GOT3 (cell line): ENCODE results near the gene RAB36.

ENCODE experiments used
- DNase-seq: peaks from one replicate; lab custom pipeline; 2025; ENCODE audit warnings: mixed read lengths; lab: John Stamatoyannopoulos, UW

Gene RAB36

DNA sequence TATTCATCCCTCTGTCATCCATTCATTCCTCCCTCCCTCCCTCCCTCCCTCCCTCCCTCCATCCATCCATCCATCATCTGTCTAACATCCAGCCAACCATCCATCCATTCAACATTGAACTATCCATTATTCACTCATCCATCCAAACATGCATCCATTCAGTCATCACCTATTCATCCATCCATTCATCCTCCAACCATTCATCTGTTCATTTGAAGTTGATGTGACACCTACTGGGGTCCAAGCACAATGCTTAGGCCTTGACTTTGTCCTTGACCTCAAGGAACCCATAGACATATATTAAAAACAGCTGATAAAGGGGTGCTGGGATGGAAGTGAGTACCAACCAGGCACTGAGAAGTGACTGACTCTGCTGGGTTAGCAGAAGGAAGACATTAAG, 61.6 kb downstream of the RAB36 start:
- no peak for DNase-seq

DNA sequence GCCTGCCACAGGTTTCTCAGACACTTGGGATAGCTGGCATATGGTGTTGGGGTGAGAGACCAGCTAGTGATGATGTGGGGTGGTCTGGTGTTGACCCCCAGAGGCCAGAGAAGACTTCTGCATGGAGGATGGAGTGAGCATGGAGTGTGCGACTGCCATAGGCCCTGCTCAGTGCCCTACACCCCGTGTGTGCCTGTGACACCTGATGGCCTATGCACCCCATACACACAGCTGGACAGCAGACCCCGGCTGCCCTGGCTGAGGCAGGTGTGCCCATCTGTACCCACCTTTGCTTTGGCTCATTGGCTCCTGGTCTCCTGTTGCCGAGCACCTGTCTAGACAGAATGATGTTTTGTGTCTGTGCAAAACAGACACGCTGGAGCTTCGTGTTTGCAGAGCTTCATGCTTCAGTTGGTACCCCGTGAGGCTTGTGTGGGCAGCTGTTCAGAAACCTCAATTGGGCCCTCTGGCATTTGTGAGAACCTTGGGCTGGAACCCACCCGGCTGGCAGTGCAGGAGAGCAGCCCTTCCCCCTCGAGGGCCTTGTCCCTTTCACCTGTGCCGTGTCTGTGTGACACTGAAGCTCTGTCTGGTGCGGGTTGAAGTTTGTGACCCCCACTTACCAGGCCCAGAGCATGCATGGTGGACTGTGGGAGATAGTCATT, 62.6 kb downstream of the RAB36 start:
- no peak for DNase-seq

DNA sequence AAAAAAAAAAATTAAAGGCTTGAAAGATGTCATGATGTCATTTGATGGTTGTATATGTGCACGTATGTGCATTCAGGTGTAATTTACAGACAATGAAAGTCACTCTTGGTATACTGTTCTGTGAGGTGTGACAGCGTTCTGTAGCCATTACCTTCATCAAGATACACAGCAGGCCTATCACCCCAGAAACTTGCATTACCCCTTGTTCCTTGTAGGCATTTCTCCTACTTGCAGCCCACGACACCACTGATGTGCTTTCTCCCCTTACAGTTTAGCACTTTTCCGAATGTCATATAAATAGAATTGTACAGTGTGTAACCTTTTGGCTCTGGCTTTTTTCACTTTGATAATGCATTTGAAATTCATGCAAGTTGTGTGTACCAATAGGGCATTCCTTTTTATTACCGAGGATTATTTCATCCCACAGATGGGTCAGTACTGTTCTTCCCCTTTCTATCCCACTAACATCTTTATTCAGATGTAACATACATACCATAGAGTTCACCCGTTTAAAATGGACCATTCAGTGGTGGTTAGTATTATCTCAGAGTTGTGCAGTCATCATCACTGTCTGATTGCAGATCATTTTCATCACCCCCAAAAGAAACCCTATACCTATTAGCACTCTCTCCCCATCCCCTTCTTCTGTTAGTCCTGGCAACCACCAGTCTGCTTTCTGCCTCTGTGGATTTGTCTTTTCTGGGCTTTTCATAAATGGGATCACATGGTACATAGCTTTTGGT, 65.3 kb downstream of the RAB36 start:
- no peak for DNase-seq

DNA sequence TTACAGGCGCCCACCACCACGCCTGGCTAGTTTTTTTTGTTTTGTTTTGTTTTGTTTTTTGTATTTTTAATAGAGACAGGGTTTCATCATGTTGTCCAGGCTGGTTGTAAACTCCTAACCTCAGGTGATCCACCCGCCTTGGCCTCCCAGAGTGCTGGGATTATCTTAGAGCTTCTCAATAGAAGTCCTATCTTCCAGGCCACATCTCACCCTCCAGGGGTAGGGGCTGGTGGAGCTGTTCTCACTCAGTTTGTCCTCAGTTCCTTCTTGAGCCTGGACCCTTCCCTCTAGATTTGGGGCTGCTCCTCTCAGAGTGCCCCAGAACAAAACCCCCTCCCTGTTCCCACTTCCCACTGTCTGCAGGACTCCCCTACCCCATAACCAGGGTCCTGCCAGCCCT, 66.3 kb downstream of the RAB36 start:
- no peak for DNase-seq

DNA sequence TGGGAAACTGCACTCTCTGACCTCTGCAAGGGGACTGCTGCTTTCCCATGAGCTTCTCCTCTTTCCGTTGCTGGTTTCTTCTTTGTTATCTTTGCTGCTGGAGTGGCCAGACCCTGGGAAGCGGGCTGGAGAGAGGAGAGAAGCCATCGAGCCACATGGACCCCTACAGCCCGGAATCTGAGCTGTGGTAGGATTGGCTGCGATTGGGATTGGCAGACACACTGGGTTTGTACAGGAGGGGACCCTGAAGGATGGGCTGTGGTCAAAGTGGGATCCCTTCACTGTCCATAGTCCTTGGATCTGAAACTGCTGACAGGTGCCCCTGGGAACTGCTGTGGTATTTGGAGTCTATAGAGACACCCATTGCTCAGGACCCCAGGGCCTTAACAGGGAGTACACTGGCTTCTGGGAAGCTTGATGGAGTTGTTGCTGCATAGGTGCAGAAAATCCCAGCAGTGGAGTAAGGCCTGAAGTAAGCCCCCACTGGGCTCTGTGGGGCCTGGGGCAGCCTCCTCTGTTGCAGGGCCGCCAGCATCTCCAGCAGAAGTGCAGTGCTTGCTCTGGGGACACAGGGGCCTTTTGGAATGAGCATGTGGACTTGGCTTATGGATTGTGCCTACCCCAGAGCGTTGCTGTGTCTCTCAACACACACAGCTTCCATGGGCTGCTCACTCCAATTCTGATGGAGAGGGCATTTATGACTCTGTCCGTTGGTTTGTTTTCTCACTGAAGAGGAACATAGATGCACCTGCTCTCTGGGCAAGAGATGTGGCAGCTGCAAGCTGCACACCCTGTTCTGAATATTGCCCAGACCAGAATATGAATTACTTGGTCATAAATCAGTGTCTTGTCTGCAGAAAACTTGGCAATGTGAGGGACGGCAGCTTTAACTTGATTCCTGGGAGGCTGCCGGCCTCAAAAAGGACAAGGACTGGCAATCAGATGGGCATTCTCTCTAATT, 67.1 kb downstream of the RAB36 start:
- no peak for DNase-seq

DNA sequence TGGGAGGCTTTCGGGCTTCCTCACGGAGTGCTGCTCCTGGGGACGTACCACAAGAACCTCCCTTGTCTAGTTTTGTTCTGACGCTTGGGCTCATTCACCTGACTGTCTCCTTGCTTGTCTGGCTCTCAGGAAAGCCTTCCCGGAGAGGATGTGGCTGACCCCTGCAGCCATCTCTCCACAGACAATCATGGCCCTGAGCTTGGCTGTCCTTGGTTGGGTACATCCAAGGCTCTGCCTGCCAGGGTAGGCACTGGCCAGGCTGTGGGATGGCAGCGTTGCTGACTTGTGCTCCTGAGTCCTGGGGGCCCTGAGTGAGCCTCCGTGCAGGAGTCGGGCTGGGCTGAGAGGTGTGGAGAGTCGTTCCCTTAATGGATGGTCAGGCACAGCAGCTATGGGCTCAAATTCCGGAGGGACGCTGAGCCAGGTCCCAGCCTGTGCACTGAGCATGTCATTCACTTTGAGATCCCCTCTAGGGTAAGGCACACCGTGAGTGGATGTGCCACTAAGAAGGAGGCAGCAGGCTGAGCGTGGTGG, 67.8 kb downstream of the RAB36 start:
- no peak for DNase-seq

DNA sequence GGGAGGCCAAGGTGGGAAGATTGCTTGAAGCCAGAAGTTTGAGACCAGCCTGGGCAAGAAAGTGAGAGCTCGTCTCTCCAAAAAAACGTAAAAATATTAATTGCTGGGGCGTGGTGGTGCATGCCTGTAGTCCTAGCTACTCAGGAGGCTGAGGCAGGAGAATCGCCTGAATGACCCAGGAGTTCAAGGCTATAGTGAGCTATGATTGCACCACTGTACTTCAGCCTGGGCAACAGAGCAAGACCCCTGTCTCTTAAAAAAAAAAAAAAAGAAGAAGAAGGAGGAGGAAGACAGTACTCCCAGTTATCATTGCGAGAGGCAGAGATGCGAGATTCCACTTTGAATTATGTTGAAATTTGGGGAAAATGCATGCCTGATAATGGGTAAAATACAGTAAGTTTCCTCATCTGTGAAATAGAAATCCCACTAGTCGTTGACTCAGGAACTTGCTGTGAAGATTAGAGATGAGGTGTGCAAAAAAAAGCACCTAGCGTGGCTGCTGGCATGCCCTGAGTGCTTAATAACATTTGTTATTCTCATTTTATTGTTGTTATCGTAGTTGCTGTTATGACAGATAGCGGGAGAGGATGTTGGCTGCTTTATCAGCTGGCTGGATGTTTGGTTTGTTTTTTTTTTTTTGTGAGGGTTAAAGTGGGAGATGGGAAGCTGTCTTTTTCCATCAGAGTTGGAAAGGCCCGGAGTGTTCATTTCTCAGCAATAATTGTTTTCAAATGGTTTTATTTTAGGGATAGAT, 68.5 kb downstream of the RAB36 start:
- DNase-seq: no peak
